HCT116 (cell line): ENCODE data around the gene RGS2. TPM values are rescaled to one million over a fixed set of nuclear protein-coding genes. Genes with fewer than 3 reads are reported as not detected.
A peak's percentile ranks its signal among the peaks of the same experiment; 100 is the strongest.

Experiments
- ATAC-seq: fragments of 200-7000 bp; cut with Tn5 transposase; 2 replicates; pipeline ENCODE4 v1.9.1; 2020; ENCODE audit warnings: mild to moderate bottlenecking, moderate library complexity
- BruUV-seq: library from RNA; stranded (reverse); fragments of 400-500 nt; replicated peaks from 2 replicates; lab custom pipeline; 2021; lab: Mats Ljungman, UMichigan
- CTCF ChIA-PET: fragments of 300-600 bp; sonication (Branson Sonifier 250); formaldehyde crosslinking; loops from one replicate; lab custom pipeline; 2021; ENCODE audit warnings: antibody characterized with exemption; lab: Charles Lee
- POLR2A ChIA-PET: fragments of 300-600, 350-600 bp; sonication (Branson Sonifier 250); formaldehyde crosslinking; loops from one replicate; lab custom pipeline; 2021; ENCODE audit warnings: antibody characterized with exemption; lab: Charles Lee
- RAD21 ChIA-PET, 2 experiments: fragments of 300-600 bp; sonication (Branson Sonifier 250); formaldehyde crosslinking; loops; one replicate each; lab custom pipeline; 2023; ENCODE audit warnings: low total read pairs in 2 of 2; ENCODE audit not compliant: uncharacterized antibody in 2 of 2, unreplicated experiment in 2 of 2, low non-redundant PET in 1 of 2; lab: Charles Lee
- DNase-seq: peaks from one replicate; pipeline ENCODE4 v3.0.0-alpha.2; 2010; ENCODE audit warnings: low read depth, low spot score
- H2AFZ ChIP-seq: fragments of 200-600 bp; shearing (Covaris generic), sonication (generic); 2 replicates; pipeline ENCODE4 v1.6.1; 2017; ENCODE audit warnings: low read depth, mixed run types, mixed read lengths, antibody characterized with exemption, low read length; ENCODE audit not compliant: poor library complexity, severe bottlenecking
- H3K27ac ChIP-seq: 2 replicates; pipeline ENCODE4 v1.5.1; 2012; ENCODE audit warnings: low read depth, low read length
- H3K27me3 ChIP-seq: fragments of 200-600 bp; sonication (generic); 2 replicates; pipeline ENCODE4 v1.6.1; 2016; ENCODE audit warnings: mixed run types, low read length, mixed read lengths; ENCODE audit not compliant: insufficient read depth
- H3K36me3 ChIP-seq, 2 experiments: fragments of 200-500 bp in 1 of 2; fragments of 200-600 bp in 1 of 2; sonication (Bioruptor generic) in 1 of 2; sonication (generic) in 1 of 2; 2 replicates each; pipeline versions ENCODE4 v1.5.1 to v1.6.1; 2014 to 2016; ENCODE audit warnings: low read length in 2 of 2, inconsistent platforms in 1 of 2, mixed read lengths in 1 of 2, mixed run types in 1 of 2; ENCODE audit not compliant: insufficient read depth in 2 of 2, control insufficient read depth in 1 of 2
- H3K4me1 ChIP-seq, 2 experiments: fragments of 200-600 bp in 1 of 2; sonication (generic) in 1 of 2; 2 replicates each; pipeline versions ENCODE4 v1.5.1 to v1.6.1; 2012 to 2017; ENCODE audit warnings: low read length in 2 of 2, inconsistent platforms in 1 of 2, mild to moderate bottlenecking in 1 of 2, mixed read lengths in 1 of 2, mixed run types in 1 of 2, moderate library complexity in 1 of 2; ENCODE audit not compliant: insufficient read depth in 2 of 2, control insufficient read depth in 1 of 2
- H3K4me2 ChIP-seq: fragments of 200-600 bp; sonication (generic); 2 replicates; pipeline ENCODE4 v1.6.1; 2017; ENCODE audit warnings: mixed run types, low read length, mixed read lengths
- H3K4me3 ChIP-seq, 2 experiments: fragments of 200-600 bp in 1 of 2; sonication (generic) in 1 of 2; replicated peaks in 1 of 2; 2 replicates each; pipeline ENCODE4 v1.5.1; 2011 to 2016; ENCODE audit warnings: low read length in 2 of 2, control low read depth in 1 of 2, low read depth in 1 of 2, mild to moderate bottlenecking in 1 of 2, mixed read lengths in 1 of 2, mixed run types in 1 of 2
- H3K79me2 ChIP-seq: fragments of 200-600 bp; sonication (generic); 2 replicates; pipeline ENCODE4 v1.6.1; 2017; ENCODE audit warnings: mild to moderate bottlenecking, mixed run types, low read length, moderate library complexity, mixed read lengths; ENCODE audit not compliant: insufficient read depth
- H3K9ac ChIP-seq: fragments of 200-600 bp; sonication (generic); 2 replicates; pipeline ENCODE4 v1.6.1; 2016; ENCODE audit warnings: low read length, mixed read lengths
- H3K9me2 ChIP-seq: fragments of 200-600 bp; sonication (generic), shearing (Covaris generic); 2 replicates; pipeline ENCODE4 v1.6.1; 2017; ENCODE audit warnings: mixed run types, mild to moderate bottlenecking, moderate library complexity; ENCODE audit not compliant: insufficient read depth
- H3K9me3 ChIP-seq, 2 experiments: fragments of 200-500 bp in 1 of 2; fragments of 200-600 bp in 1 of 2; sonication (Bioruptor generic) in 1 of 2; sonication (generic) in 1 of 2; 2 replicates each; pipeline ENCODE4 v1.6.1; 2014 to 2017; ENCODE audit warnings: low read length in 2 of 2, mixed read lengths in 2 of 2, inconsistent platforms in 1 of 2, low read depth in 1 of 2, mild to moderate bottlenecking in 1 of 2, mixed run types in 1 of 2, moderate library complexity in 1 of 2; ENCODE audit not compliant: control insufficient read depth in 1 of 2, insufficient read depth in 1 of 2
- H4K20me1 ChIP-seq: fragments of 200-600 bp; sonication (generic), shearing (Covaris generic); 2 replicates; pipeline ENCODE4 v1.6.1; 2017; ENCODE audit warnings: mixed run types, mild to moderate bottlenecking, moderate library complexity; ENCODE audit not compliant: insufficient read depth
- CTCF ChIP-seq, 3 experiments: fragments of 200-600 bp in 1 of 3; sonication (generic) in 1 of 3; IDR thresholded peaks in 2 of 3; conservative IDR thresholded peaks in 1 of 3; 2 replicates each; pipeline ENCODE4 v1.5.1; 2012 to 2017; ENCODE audit warnings: low read depth in 2 of 3, low read length in 2 of 3, antibody characterized with exemption in 1 of 3, borderline replicate concordance in 1 of 3, control low read depth in 1 of 3, mild to moderate bottlenecking in 1 of 3, mixed read lengths in 1 of 3, mixed run types in 1 of 3, moderate library complexity in 1 of 3; ENCODE audit not compliant: insufficient read depth in 1 of 3
- RAD21 ChIP-seq: IDR thresholded peaks from 2 replicates; pipeline ENCODE4 v1.6.1; 2012; ENCODE audit warnings: low read depth, mild to moderate bottlenecking
- SRF ChIP-seq: IDR thresholded peaks from 2 replicates; pipeline ENCODE4 v1.6.1; 2012; ENCODE audit warnings: low read depth
- intact Hi-C: fragments of 100-400 bp; cut with micrococcal nuclease; formaldehyde crosslinking; loops from 2 replicates; pipeline ENCODE4 v1.10.0; 2022
- total RNA-seq: library from RNA; stranded (reverse); gene quantifications from one replicate; pipeline ENCODE4 v1.2.1, GENCODE V29; 2021; ENCODE audit not compliant: unreplicated experiment

Gene RGS2
- total RNA-seq, 1 experiment from 2014 or later = 21.1 TPM

- peak; percentile 61 to 81 (median 73) for TF ChIP-seq CTCF (IDR thresholded peaks at IDR 0.05 in 2 of 3, conservative IDR thresholded peaks at IDR 0.05 in 1 of 3; ENCODE audit: borderline replicate concordance in 1 of 3, insufficient read depth in 1 of 3, low read depth in 2 of 3, low read length in 2 of 3)
- TF ChIP-seq SRF = no peak
Observed at GRCh38 chr1:192805832-192806323, 3.0 kb upstream of the RGS2 start (continued).

- BruUV-seq = no TSS peak
- ChIA-PET CTCF (interaction anchor here (0.6 to 5.1 kb wide), 15 partner anchors 105 to 333 kb away, joined by 3 to 96 read pairs (median 4); partner anchors contain the start of genes RO60 and UCHL5), RAD21 (interaction anchor here (0.9 to 1.8 kb wide), 4 partner anchors 212 to 333 kb away, joined by 3 to 4 read pairs (median 4); no protein-coding TSS in a partner anchor)
Observed at GRCh38 chr1:192807211-192808162, 1.4 kb upstream of the RGS2 start.

More at GRCh38 chr1:192807211-192808162, 1.4 kb upstream of the RGS2 start:
- TF ChIP-seq SRF (no peak), RAD21 (peak; percentile 49), CTCF (IDR thresholded peaks at IDR 0.05 in 2 of 3, conservative IDR thresholded peaks at IDR 0.05 in 1 of 3; ENCODE audit: borderline replicate concordance in 1 of 3, insufficient read depth in 1 of 3, low read depth in 2 of 3, low read length in 2 of 3) (peak in 2 of 3 experiments; percentile 25 to 43; a peak in 2 of 6 replicates)
- intact Hi-C loops = loop anchor here (5.0 kb wide), 1 partner anchor 315 kb away; the partner anchor contains the start of gene CDC73
- Histone ChIP-seq H3K9me3 (no peaks in the 10 kb centered on the region), H3K9me2 (no peaks in the 10 kb centered on the region), H4K20me1 (no peaks in the 10 kb centered on the region), H2AFZ (no peak overlapping the region), H3K9ac (peak overlapping the region; percentile 83), H3K4me3 (peak overlapping the region; percentile 91 to 93; a peak in 3 of 4 replicates), H3K4me1 (peaks cover 13 to 37% of the 10 kb centered on the region in 2 experiments; a peak in 3 of 4 replicates), H3K27me3 (no peaks in the 10 kb centered on the region), H3K4me2 (peak overlapping the region; percentile 89), H3K27ac (peak overlapping the region; percentile 70; the same call in 1 of the 2 replicates), H3K36me3 (peaks cover 2 to 17% of the 10 kb centered on the region in 2 experiments; a peak in 1 of 4 replicates), H3K79me2 (peaks cover 19% of the 10 kb centered on the region)
- no peak for ATAC-seq
- no peak for DNase-seq
- POLR2A ChIA-PET = interaction anchor here (0.7 to 1.6 kb wide), 9 partner anchors 10 to 251 kb away, joined by 3 to 8 read pairs (median 3); partner anchors contain the start of genes RO60 and UCHL5
